GM23338 (cell line): Measurements from ENCODE around the gene POLR1A. TPM values are rescaled to one million over a fixed set of nuclear protein-coding genes. Genes with fewer than 3 reads are reported as not detected.

Experiments used
- ATAC-seq: fragments of 200-7000 bp; cut with Tn5 transposase; 3 replicates; pipeline ENCODE4 v1.9.1; 2020
- DNase-seq: peaks from one replicate; pipeline ENCODE4 v3.0.0-alpha.2; 2015; ENCODE audit warnings: low spot score
- H2AFZ ChIP-seq: fragments of 200-600 bp; sonication (generic); 2 replicates; pipeline ENCODE4 v1.8.0; 2016; ENCODE audit warnings: antibody characterized with exemption, mild to moderate bottlenecking, moderate library complexity
- H3F3A ChIP-seq: fragments of 200-600 bp; sonication (generic); replicated peaks from 2 replicates; pipeline ENCODE4 v1.8.0; 2017; ENCODE audit warnings: antibody characterized with exemption, mixed run types, low read depth
- H3K27ac ChIP-seq: fragments of 200-600 bp; sonication (generic); 2 replicates; pipeline ENCODE4 v1.6.1; 2016; ENCODE audit warnings: low read depth
- H3K27me3 ChIP-seq: fragments of 200-600 bp; sonication (generic); 2 replicates; pipeline ENCODE4 v1.8.0; 2016; ENCODE audit warnings: mild to moderate bottlenecking, mixed run types, moderate library complexity; ENCODE audit not compliant: insufficient read depth
- H3K36me3 ChIP-seq: fragments of 200-600 bp; sonication (generic); 2 replicates; pipeline ENCODE4 v1.8.0; 2016; ENCODE audit warnings: mild to moderate bottlenecking; ENCODE audit not compliant: insufficient read depth
- H3K4me1 ChIP-seq: fragments of 200-600 bp; sonication (generic); 2 replicates; pipeline ENCODE4 v1.8.0; 2016; ENCODE audit warnings: mild to moderate bottlenecking, moderate library complexity; ENCODE audit not compliant: insufficient read depth
- H3K4me2 ChIP-seq: fragments of 200-600 bp; sonication (generic); 2 replicates; pipeline ENCODE4 v1.7.1; 2017; ENCODE audit warnings: mixed run types
- H3K4me3 ChIP-seq: fragments of 200-600 bp; sonication (generic); 2 replicates; pipeline ENCODE4 v1.6.1; 2016; ENCODE audit warnings: mixed run types
- H3K79me2 ChIP-seq: fragments of 200-600 bp; sonication (generic); replicated peaks from 2 replicates; pipeline ENCODE4 v1.8.0; 2017; ENCODE audit warnings: mild to moderate bottlenecking; ENCODE audit not compliant: insufficient read depth
- H3K9me2 ChIP-seq: fragments of 200-600 bp; sonication (generic); 2 replicates; pipeline ENCODE4 v1.8.0; 2017; ENCODE audit not compliant: insufficient read depth
- H4K20me1 ChIP-seq: fragments of 200-600 bp; sonication (generic); replicated peaks from 2 replicates; pipeline ENCODE4 v1.8.0; 2017; ENCODE audit warnings: mild to moderate bottlenecking; ENCODE audit not compliant: insufficient read depth
- H3K27ac Mint-ChIP-seq: 2 replicates; pipeline ENCODE4 v1.8.0; 2020; ENCODE audit warnings: inconsistent platforms, mild to moderate bottlenecking, moderate library complexity, mixed read lengths
- H3K27me3 Mint-ChIP-seq: 3 replicates; pipeline ENCODE4 v1.8.0; 2022; ENCODE audit warnings: low read depth, mild to moderate bottlenecking, moderate library complexity, mixed read lengths, inconsistent platforms; ENCODE audit not compliant: insufficient read depth, poor library complexity
- H3K36me3 Mint-ChIP-seq: 3 replicates; pipeline ENCODE4 v1.8.0; 2021; ENCODE audit warnings: low read depth, mild to moderate bottlenecking, inconsistent platforms, moderate library complexity, mixed read lengths
- H3K4me1 Mint-ChIP-seq: 3 replicates; pipeline ENCODE4 v1.8.0; 2020; ENCODE audit warnings: mild to moderate bottlenecking, inconsistent platforms, mixed read lengths
- H3K4me3 Mint-ChIP-seq: 3 replicates; pipeline ENCODE4 v1.8.0; 2021; ENCODE audit warnings: moderate library complexity, mild to moderate bottlenecking, inconsistent platforms, mixed read lengths
- H3K9me3 Mint-ChIP-seq: 3 replicates; pipeline ENCODE4 v1.8.0; 2020; ENCODE audit warnings: moderate library complexity, mild to moderate bottlenecking, inconsistent platforms, mixed read lengths
- CREB1 ChIP-seq: fragments of 250-450 bp; sonication (Bioruptor Pico); IDR thresholded peaks from 2 replicates; pipeline ENCODE4 v1.5.0; 2020; ENCODE audit warnings: low read depth, mild to moderate bottlenecking, moderate library complexity
- CTCF ChIP-seq, 2 experiments: fragments of 200-600 bp in 1 of 2; sonication (generic) in 1 of 2; conservative IDR thresholded peaks; 2 replicates each; pipeline versions ENCODE4 v1.5.1 to v1.6.1; 2016 to 2017; ENCODE audit warnings: antibody characterized with exemption in 2 of 2, low read depth in 2 of 2, mild to moderate bottlenecking in 2 of 2, moderate library complexity in 1 of 2
- ETS1 ChIP-seq: IDR thresholded peaks from 2 replicates; pipeline ENCODE4 v1.6.1; 2016; ENCODE audit warnings: antibody characterized with exemption
- EZH2 ChIP-seq: fragments of 200-600 bp; sonication (generic); IDR thresholded peaks from one replicate; pipeline ENCODE4 v1.8.0; 2017; ENCODE audit warnings: antibody characterized with exemption, mild to moderate bottlenecking, low read depth; ENCODE audit not compliant: unreplicated experiment
- EZH2phosphoT487 ChIP-seq: fragments of 200-600 bp; sonication (generic); IDR thresholded peaks from one replicate; pipeline ENCODE4 v1.8.1; 2018; ENCODE audit warnings: antibody characterized with exemption; ENCODE audit not compliant: unreplicated experiment
- JUNB ChIP-seq: IDR thresholded peaks from one replicate; pipeline ENCODE4 v1.6.1; 2016; ENCODE audit warnings: antibody characterized with exemption; ENCODE audit not compliant: unreplicated experiment
- NANOG ChIP-seq: IDR thresholded peaks from 2 replicates; pipeline ENCODE4 v1.6.1; 2016; ENCODE audit warnings: antibody characterized with exemption, borderline replicate concordance
- POLR2AphosphoS5 ChIP-seq: IDR thresholded peaks from 2 replicates; pipeline ENCODE4 v1.6.1; 2016; ENCODE audit warnings: antibody characterized with exemption, low read depth
- REST ChIP-seq: IDR thresholded peaks from one replicate; pipeline ENCODE4 v1.6.1; 2018; ENCODE audit warnings: antibody characterized with exemption; ENCODE audit not compliant: unreplicated experiment
- STAT1 ChIP-seq: IDR thresholded peaks from one replicate; pipeline ENCODE4 v1.6.1; 2016; ENCODE audit warnings: antibody characterized with exemption; ENCODE audit not compliant: unreplicated experiment
- ZNF114 ChIP-seq: fragments of 250-450 bp; sonication (Bioruptor Pico); IDR thresholded peaks from 2 replicates; pipeline ENCODE4 v1.5.0; 2020; ENCODE audit warnings: mild to moderate bottlenecking, moderate library complexity
- ZNF331 ChIP-seq: fragments of 250-450 bp; sonication (Bioruptor Pico); IDR thresholded peaks from 2 replicates; pipeline ENCODE4 v1.5.0; 2020; ENCODE audit warnings: low read depth, mild to moderate bottlenecking, moderate library complexity
- ZNF462 ChIP-seq: fragments of 250-450 bp; sonication (Bioruptor Pico); IDR thresholded peaks from 2 replicates; pipeline ENCODE4 v1.5.0; 2020; ENCODE audit warnings: mild to moderate bottlenecking, moderate library complexity
- polyA plus RNA-seq: library from polyadenylated mRNA; unstranded; fragments of >200 nt; fragmentation: Nextera tagmentation; extraction: Ambion mirVana; gene quantifications from 2 replicates; pipeline ENCODE4 v1.2.1, GENCODE V29; 2016
- total RNA-seq: library from RNA; depleted of rRNA; stranded (reverse); fragments of >200 nt; shearing (Covaris generic); gene quantifications from 2 replicates; pipeline ENCODE4 v1.2.3, GENCODE V29; 2014

Gene POLR1A
- total and polyA plus RNA-seq, 2 experiments from 2014 or later = 13.8 to 43.2 TPM

- Mint-ChIP-seq H3K27ac (no peak overlapping the region), H3K4me3 (no peak overlapping the region), H3K36me3 (no peaks in the 10 kb centered on the region), H3K27me3 (no peaks in the 10 kb centered on the region), H3K9me3 (no peaks in the 10 kb centered on the region), H3K4me1 (no peaks in the 10 kb centered on the region)
- Histone ChIP-seq H3K27ac (no peak overlapping the region), H3K4me2 (no peak overlapping the region), H2AFZ (no peak overlapping the region), H3K4me3 (no peak overlapping the region), H3K27me3 (no peaks in the 10 kb centered on the region), H3K4me1 (no peaks in the 10 kb centered on the region), H3F3A (no peaks in the 10 kb centered on the region), H4K20me1 (no peaks in the 10 kb centered on the region), H3K9me2 (no peaks in the 10 kb centered on the region), H3K36me3 (no peaks in the 10 kb centered on the region), H3K79me2 (no peaks in the 10 kb centered on the region)
- TF ChIP-seq ZNF331 (no peak), ZNF462 (CRISPR knock-in tag) (no peak), EZH2phosphoT487 (no peak), ETS1 (no peak), ZNF114 (CRISPR knock-in tag) (no peak), STAT1 (no peak), CREB1 (CRISPR knock-in tag) (no peak), EZH2 (no peak), CTCF (conservative IDR thresholded peaks at IDR 0.05; ENCODE audit: low read depth in 2 of 2) (no peak), REST (no peak), POLR2AphosphoS5 (no peak), NANOG (no peak), JUNB (no peak)
- ATAC-seq (no peak), DNase-seq (no peak)
Observed at GRCh38 chr2:85988175-85988913, 117.3 kb downstream of the POLR1A start.
